Endothelial cell (in vitro differentiated cells): ENCODE data around the gene SCAP. TPM values are rescaled to one million over a fixed set of nuclear protein-coding genes. Genes with fewer than 3 reads are reported as not detected.

ENCODE experiments used
- DNase-seq: peaks from one replicate; pipeline ENCODE4 v3.0.0; 2021; ENCODE audit warnings: low spot score
- H3K27ac Mint-ChIP-seq: one replicate; pipeline ENCODE4 v1.8.0; 2021; ENCODE audit warnings: mixed read lengths, inconsistent platforms; ENCODE audit not compliant: unreplicated experiment
- H3K27me3 Mint-ChIP-seq: one replicate; pipeline ENCODE4 v1.8.0; 2021; ENCODE audit warnings: mild to moderate bottlenecking, moderate library complexity, mixed read lengths, inconsistent platforms; ENCODE audit not compliant: unreplicated experiment
- H3K36me3 Mint-ChIP-seq: one replicate; pipeline ENCODE4 v1.8.0; 2021; ENCODE audit warnings: mild to moderate bottlenecking, low read depth, mixed read lengths, inconsistent platforms; ENCODE audit not compliant: unreplicated experiment
- H3K4me1 Mint-ChIP-seq: one replicate; pipeline ENCODE4 v1.8.0; 2021; ENCODE audit warnings: mild to moderate bottlenecking, mixed read lengths, inconsistent platforms; ENCODE audit not compliant: unreplicated experiment
- H3K4me3 Mint-ChIP-seq: one replicate; pipeline ENCODE4 v1.8.0; 2021; ENCODE audit warnings: mild to moderate bottlenecking, mixed read lengths, inconsistent platforms; ENCODE audit not compliant: unreplicated experiment
- H3K9me3 Mint-ChIP-seq: one replicate; pipeline ENCODE4 v1.8.0; 2021; ENCODE audit warnings: mixed read lengths, inconsistent platforms; ENCODE audit not compliant: unreplicated experiment
- total RNA-seq: library from RNA; stranded (reverse); fragmentation: NEBNext Ultra II Directional; extraction: Animal tissue kit (Norgen Biotek cat#: 25700); gene quantifications from one replicate; pipeline ENCODE4 v1.2.1, GENCODE V29; 2021; ENCODE audit not compliant: unreplicated experiment
- TF ChIP-seq, protein P1 (sequence below): fragments of 200-600 bp; sonication (generic); IDR thresholded peaks from one replicate; pipeline ENCODE4 v1.5.0; 2021; ENCODE audit warnings: antibody characterized with exemption; ENCODE audit not compliant: unreplicated experiment

SCAP gene
- total RNA-seq, 1 donor from 2014 or later: 88.6 TPM

DNA sequence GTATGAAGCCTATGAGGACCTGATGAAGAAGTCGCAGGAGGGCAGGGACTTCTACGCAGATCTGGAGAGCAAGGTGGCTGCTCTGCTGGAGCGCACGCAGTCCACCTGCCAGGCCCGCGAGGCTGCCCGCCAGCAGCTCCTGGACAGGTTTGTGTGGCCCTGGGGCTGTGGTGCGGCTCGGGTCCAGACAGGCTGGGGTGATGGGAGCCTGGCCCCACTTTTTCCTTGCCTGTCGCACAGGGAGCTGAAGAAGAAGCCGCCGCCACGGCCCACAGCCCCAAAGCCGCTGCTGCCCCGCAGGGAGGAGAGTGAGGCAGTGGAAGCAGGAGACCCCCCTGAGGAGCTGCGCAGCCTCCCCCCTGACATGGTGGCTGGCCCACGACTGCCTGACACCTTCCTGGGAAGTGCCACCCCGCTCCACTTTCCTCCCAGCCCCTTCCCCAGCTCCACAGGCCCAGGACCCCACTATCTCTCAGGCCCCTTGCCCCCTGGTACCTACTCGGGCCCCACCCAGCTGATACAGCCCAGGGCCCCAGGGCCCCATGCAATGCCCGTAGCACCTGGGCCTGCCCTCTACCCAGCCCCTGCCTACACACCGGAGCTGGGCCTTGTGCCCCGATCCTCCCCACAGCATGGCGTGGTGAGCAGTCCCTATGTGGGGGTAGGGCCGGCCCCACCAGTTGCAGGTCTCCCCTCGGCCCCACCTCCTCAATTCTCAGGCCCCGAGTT is 65.9 kb downstream of the SCAP start:
- Mint-ChIP-seq H3K4me3 (no peak overlapping the region), H3K36me3 (peaks cover 15% of the 10 kb centered on the region), H3K27me3 (peaks cover 10% of the 10 kb centered on the region), H3K4me1 (no peaks in the 10 kb centered on the region), H3K9me3 (no peaks in the 10 kb centered on the region), H3K27ac (no peak overlapping the region)
- TF ChIP-seq, protein P1, sequence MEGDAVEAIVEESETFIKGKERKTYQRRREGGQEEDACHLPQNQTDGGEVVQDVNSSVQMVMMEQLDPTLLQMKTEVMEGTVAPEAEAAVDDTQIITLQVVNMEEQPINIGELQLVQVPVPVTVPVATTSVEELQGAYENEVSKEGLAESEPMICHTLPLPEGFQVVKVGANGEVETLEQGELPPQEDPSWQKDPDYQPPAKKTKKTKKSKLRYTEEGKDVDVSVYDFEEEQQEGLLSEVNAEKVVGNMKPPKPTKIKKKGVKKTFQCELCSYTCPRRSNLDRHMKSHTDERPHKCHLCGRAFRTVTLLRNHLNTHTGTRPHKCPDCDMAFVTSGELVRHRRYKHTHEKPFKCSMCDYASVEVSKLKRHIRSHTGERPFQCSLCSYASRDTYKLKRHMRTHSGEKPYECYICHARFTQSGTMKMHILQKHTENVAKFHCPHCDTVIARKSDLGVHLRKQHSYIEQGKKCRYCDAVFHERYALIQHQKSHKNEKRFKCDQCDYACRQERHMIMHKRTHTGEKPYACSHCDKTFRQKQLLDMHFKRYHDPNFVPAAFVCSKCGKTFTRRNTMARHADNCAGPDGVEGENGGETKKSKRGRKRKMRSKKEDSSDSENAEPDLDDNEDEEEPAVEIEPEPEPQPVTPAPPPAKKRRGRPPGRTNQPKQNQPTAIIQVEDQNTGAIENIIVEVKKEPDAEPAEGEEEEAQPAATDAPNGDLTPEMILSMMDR: no peak
- DNase-seq: no peak

DNA sequence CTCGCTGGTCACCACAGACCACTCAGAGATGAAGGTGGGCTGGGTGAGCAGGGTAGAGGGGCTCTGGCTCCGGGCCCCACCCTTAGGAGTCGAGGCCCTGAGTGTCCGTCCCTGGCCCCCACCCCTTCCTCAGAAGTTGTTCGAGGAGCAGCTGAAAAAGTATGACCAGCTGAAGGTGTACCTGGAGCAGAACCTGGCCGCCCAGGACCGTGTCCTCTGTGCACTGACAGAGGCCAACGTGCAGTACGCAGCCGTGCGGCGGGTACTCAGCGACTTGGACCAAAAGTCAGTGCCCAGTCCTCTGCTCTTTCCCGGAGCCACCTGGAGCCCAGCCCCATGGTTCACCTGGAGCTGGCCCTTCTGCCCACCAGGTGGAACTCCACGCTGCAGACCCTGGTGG is 66.5 kb downstream of the SCAP start:
- no peak overlapping the region for H3K4me3 Mint-ChIP-seq
- no peak for DNase-seq
- TF ChIP-seq, protein P1: no peak
- H3K4me1 Mint-ChIP-seq: no peaks in the 10 kb centered on the region
- H3K36me3 Mint-ChIP-seq: peaks cover 12% of the 10 kb centered on the region
- H3K9me3 Mint-ChIP-seq: no peaks in the 10 kb centered on the region
- peaks cover 10% of the 10 kb centered on the region for H3K27me3 Mint-ChIP-seq
- H3K27ac Mint-ChIP-seq: no peak overlapping the region

DNA sequence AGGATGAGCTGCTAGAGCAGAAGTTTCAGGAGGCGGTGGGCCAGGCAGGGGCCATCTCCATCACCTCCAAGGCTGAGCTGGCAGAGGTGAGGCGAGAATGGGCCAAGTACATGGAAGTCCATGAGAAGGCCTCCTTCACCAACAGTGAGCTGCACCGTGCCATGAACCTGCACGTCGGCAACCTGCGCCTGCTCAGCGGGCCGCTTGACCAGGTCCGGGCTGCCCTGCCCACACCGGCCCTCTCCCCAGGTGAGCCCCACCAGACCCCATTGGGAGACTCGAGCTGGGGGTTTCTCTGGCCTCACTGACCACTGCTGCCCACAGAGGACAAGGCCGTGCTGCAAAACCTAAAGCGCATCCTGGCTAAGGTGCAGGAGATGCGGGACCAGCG is 66.9 kb downstream of the SCAP start:
- Mint-ChIP-seq H3K4me3 (no peak overlapping the region), H3K36me3 (peaks cover 10% of the 10 kb centered on the region), H3K9me3 (no peaks in the 10 kb centered on the region), H3K27me3 (peaks cover 10% of the 10 kb centered on the region), H3K4me1 (no peaks in the 10 kb centered on the region), H3K27ac (no peak overlapping the region)
- TF ChIP-seq, protein P1: no peak
- no peak for DNase-seq

DNA sequence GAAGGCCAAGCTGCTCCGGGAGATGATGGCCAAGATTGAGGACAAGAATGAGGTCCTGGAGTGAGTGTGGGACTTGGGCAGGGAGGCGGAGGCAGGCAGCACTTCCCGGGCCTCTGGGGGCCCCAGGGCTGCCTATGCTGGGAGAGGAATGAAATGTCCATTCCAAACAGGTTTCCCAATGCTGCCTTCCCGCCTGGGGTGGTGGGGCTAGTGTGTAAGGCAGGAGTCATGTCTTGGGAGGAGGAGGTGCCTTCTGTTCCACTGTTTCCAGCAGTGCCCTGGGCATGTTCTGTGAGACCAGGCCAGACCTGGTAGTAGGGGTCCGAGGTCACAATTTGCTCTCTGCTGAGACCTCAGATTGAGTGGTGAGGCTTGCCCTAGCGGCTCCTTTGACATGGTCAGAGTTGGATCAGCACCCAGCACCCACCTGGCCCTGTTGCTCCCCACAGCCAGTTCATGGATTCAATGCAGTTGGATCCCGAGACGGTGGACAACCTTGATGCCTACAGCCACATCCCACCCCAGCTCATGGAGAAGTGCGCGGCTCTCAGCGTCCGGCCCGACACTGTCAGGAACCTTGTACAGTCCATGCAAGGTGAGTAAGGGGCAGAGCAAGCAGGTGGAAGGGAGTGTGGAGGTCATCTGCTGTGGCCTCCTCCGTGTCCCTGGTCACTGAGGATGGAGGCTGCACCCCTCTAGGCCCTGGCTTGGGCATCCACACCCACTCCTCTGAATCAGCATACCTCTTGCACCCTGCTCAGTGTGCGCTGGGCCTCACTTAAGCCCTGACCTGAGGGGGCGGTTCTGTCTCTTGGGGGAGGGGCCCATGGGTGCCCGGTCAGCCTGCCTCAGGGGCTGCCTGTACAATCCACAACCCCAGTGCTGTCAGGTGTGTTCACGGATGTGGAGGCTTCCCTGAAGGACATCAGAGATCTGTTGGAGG is 67.6 kb downstream of the SCAP start:
- Mint-ChIP-seq H3K4me3 (peak overlapping the region; percentile 44), H3K4me1 (no peaks in the 10 kb centered on the region), H3K36me3 (peaks cover 4% of the 10 kb centered on the region), H3K27ac (peak overlapping the region; percentile 73), H3K9me3 (no peaks in the 10 kb centered on the region), H3K27me3 (peaks cover 9% of the 10 kb centered on the region)
- no peak for DNase-seq
- TF ChIP-seq, protein P1: no peak
